Measurements from ENCODE around the gene CPTP. TPM values are rescaled to one million over a fixed set of nuclear protein-coding genes. Genes with fewer than 3 reads are reported as not detected.
A peak's percentile ranks its signal among the peaks of the same experiment; 100 is the strongest.

Gene CPTP
- total and polyA plus RNA-seq, 2 of the 13 experiments (the other 11 are each of a cell fraction or from before 2014, with no cell fraction given), result 5.5 to 9.3 TPM

GRCh38 chr1:1371746-1372711, 47.4 kb downstream of the CPTP start (continued):
- no peak for TF ChIP-seq KIAA2018 (CRISPR knock-in tag; IDR thresholded peaks at IDR 0.05; ENCODE audit: borderline replicate concordance)
- TF ChIP-seq HOXA5 (CRISPR knock-in tag; IDR thresholded peaks at IDR 0.05), result peak; percentile 63; the same call in 1 of the 2 replicates
- TF ChIP-seq ZNF205 (CRISPR knock-in tag; IDR thresholded peaks at IDR 0.05), result no peak
- no peak for TF ChIP-seq ELK4 (CRISPR knock-in tag; IDR thresholded peaks at IDR 0.05; ENCODE audit: borderline replicate concordance)
- TF ChIP-seq ZNF703 (CRISPR knock-in tag; IDR thresholded peaks at IDR 0.05; ENCODE audit: borderline replicate concordance), result no peak
- TF ChIP-seq CREM (IDR thresholded peaks at IDR 0.05), result no peak
- TF ChIP-seq CREM (CRISPR knock-in tag; IDR thresholded peaks at IDR 0.05), result no peak
- TF ChIP-seq THAP11 (CRISPR knock-in tag; IDR thresholded peaks at IDR 0.05), result peak; percentile 52; the same call in 1 of the 2 replicates
- no peak for TF ChIP-seq THAP8 (CRISPR knock-in tag; IDR thresholded peaks at IDR 0.05; ENCODE audit: borderline replicate concordance)
- no peak for TF ChIP-seq ZNF138 (CRISPR knock-in tag; IDR thresholded peaks at IDR 0.05; ENCODE audit: low read depth)
- TF ChIP-seq ZNF766 (CRISPR knock-in tag; IDR thresholded peaks at IDR 0.05; ENCODE audit: borderline replicate concordance), result no peak
- no peak for TF ChIP-seq SNAPC4 (CRISPR knock-in tag; IDR thresholded peaks at IDR 0.05)
- TF ChIP-seq KDM4B (CRISPR knock-in tag; IDR thresholded peaks at IDR 0.05), result no peak
